HG03354 (cell line): Measurements from ENCODE around the gene ECE2.
"Not testable (repeated sequence)": the region's sequence is repeated elsewhere in the genome, so short reads cannot be mapped to it uniquely, and the experiment has no call there.

Experiments
- ATAC-seq: cut with Tn5 transposase; IDR thresholded peaks from one replicate; pipeline ENCODE4 v1.9.1; 2021; ENCODE audit warnings: mild to moderate bottlenecking; ENCODE audit not compliant: unreplicated experiment, poor library complexity, severe bottlenecking

The ECE2 gene

DNA sequence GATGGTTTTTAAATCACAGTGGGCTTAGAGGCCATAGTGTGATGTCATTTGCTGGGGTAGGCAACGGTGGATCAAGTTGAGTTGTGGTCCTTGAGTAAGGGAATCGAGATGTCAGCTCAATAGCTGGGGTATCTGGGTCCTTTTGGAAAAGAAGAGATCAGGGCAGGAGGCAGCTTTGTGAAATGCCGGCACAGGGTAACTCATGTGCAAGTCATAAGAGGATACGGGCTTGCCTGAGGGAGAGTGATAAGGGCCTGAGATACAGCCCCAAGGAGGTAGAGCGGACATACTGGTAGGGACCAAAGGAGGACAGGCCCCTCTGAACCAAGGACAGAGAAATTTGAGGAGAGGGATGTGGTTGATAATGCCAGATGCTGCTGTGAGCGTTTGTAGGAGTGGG is 57.4 kb downstream of the ECE2 start:
- no peak for ATAC-seq

DNA sequence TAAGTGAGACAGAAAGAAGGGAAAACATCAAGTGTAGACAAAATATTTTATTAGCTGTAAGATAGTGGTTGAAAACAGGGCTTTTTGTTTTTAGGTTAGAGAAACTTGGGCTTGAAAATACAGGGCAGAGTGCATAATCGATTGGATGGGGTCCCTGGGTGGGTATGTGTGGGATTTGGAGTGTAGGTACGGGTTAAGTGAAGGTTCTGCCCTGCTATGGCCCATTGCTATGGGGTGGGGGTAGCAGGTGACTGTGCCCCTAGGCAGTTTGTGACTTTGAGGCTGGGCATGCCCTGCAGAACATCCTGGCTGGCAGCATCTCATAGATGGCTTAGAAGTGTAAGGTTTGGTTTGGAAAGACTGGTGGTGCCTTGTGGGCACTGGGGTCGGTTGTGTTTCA is 57.9 kb downstream of the ECE2 start:
- ATAC-seq = no peak

DNA sequence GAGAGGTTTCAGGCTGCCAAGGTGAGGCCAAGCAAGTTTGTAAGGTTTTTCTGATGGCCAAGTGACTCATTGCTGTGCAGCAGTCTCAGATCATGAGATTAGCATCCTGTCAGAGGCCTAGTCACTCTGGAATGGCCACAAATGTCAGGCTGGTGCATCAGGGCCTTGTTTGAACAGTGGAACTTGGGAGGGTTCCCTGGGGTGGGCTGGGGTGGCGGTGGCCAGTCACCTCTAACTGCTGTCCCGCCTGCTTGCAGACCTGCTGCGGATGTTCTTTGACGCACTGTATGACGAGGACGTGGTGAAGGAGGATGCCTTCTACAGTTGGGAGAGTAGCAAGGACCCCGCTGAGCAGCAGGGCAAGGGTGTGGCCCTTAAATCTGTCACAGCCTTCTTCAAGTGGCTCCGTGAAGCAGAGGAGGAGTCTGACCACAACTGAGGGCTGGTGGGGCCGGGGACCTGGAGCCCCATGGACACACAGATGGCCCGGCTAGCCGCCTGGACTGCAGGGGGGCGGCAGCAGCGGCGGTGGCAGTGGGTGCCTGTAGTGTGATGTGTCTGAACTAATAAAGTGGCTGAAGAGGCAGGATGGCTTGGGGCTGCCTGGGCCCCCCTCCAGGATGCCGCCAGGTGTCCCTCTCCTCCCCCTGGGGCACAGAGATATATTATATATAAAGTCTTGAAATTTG is 58.8 kb downstream of the ECE2 start:
- no peak for ATAC-seq

DNA sequence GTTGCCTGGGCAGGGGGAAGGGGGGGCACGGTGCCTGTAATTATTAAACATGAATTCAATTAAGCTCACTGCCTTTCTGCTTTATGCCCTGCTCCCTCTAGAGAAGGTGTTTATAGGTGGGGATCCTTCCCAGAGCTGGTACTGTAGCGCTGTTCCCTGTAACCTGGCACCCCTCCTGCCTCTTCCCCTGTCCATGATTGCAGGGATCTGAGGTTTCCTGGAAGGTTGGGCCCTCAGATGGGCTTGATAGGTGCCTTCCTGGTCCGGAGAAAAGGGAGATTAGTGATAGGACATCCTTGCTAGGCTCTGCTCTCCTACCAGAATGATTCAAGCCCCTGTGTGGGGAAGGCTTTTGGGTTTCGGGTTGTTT is 59.5 kb downstream of the ECE2 start:
- ATAC-seq = peak; percentile 6

DNA sequence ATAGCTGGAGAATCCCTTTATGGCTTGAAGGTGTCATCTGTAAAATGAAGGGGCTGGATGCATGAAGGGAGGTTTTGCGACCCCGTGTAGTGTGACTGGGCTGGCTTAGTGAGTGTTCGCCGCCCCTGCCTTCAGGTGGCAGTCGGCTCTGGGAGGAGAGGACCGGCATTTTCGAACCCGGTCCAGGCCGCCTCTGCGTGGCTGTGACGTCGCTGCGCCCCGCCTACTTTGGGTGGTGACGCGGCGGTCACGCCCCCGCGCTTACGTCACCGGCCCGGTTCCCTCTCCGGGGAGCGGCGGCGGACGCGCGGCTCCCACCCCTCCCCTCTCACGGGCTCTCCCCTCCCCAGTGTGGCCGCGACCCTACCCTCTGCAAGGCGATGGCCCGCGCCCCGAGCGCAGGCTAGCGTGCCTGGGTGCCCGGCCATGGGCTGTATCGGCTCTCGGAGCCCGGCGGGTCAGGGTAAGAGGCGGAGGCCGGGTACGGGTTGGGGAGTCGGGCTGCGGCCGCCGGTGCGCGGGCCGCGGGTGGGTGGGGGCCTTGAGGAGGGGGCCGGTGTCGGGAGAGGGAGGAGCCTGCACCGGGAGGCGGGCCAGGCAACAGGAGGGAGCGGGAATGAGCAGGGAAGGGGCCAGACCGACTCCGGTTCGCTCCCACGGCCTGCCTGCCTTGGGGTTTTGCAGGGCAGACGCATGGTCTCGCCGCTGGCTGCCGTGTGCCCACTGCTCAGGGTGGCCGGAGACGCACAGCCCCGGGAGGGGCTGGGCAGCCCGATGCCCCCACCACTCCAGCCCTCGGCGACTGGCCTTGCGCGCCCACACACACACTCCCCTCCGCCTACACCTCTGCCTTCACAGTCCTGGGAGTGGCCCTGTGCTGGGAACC is 60.1 kb downstream of the ECE2 start:
- peak; percentile 77 for ATAC-seq

DNA sequence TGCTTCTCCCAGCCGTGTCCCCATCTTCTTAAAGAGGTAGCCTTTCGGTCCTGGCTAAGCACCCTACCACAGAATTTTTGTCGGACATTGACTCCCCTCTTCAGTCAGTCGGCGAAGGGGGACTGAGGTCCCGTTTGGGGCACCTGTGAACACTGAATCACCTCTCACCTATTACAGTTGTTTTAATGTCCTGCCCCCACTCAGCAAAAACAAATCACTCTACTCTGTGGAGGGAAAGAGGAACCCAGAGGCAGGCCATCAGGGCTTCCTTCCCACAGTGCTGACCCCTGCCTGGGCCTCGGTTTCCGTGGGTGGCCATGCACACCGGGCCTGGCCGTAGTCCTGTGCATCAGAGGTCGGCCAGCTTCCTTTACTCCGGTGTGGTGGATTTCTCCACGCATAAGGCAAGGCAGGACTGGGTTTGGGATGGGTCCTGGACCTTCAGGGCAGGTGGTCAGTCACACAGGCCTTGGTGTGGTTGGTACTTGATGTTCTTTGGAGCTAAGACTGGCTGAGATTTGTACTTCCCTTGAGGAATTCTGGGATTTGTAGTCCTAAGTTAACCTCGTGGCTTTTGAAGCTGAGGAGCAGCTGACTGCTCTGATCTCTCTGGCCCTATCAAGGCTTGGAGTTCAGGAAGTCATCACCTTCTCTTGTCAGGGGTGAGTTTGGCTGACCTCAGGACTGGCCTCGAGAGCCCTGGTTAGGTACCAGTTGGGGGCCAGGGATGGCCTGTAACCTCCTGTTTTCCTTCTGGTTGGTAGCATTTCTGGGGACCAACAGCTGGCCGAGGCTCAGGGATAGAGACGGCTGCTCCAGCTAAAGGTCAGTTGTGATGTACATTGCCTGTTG is 61.0 kb downstream of the ECE2 start:
- ATAC-seq = peak; percentile 2

DNA sequence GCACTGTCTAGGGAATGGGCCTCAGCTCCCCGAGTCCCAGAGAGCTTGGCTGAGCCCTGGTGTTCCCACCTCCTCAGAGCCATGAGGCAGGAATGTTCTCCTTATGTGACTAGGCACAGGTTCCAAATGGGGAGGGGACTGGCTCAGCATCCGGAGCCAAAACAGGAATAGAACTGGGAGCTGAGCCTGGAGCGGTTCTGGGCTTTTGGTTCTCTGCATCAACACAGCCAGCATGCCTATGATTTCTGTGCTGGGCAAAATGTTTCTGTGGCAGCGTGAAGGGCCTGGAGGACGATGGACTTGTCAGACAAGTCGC is 61.5 kb downstream of the ECE2 start, which contains the start of gene FAM131A:
TSS of gene FAM131A (plus strand) at position 202 of the 316 bp plus-strand sequence. CDS start at position 233, 31 bp downstream.
- no peak for ATAC-seq

DNA sequence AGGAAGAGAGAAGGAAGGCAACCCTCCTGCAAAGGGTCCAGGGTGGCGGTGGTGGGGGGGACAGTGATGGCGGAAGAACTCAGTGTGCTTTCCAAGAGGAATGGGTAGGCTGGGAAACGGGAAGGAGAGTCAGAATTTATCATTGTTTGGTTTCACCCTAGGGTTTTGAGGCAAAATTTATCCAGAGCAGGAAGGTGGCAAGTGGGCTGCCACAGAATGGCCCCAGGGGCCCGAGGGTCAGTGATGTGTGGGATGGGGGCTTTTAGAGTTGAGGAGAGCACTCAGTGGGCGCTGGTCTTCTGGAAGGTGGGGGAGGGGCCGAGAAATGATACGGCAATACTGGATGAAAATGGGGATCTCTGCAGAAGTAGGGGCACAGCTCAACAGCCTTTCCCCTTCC is 62.2 kb downstream of the ECE2 start:
- ATAC-seq = no peak

DNA sequence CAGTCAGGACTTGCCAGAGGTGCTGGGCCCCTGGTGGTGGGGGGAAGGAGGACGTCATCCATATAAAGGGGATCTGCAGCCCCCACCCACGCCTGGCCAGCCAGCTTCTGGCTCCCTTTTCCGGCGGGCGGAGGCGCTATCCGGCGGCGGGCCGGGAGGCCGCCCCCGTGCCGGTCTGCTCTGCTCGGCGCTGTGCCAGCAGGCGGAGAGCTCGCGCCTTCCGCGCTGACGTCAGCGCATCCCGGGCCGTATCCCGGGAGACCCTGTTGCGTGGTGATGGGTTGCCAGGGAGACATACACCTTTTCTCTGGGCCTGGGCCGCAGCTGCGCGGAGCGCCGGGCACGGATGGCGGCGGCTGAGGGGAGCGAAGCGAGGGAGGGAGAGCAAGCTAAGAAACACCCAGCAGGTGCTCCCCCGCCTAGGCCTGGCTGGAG is 62.7 kb downstream of the ECE2 start:
- ATAC-seq = no peak

DNA sequence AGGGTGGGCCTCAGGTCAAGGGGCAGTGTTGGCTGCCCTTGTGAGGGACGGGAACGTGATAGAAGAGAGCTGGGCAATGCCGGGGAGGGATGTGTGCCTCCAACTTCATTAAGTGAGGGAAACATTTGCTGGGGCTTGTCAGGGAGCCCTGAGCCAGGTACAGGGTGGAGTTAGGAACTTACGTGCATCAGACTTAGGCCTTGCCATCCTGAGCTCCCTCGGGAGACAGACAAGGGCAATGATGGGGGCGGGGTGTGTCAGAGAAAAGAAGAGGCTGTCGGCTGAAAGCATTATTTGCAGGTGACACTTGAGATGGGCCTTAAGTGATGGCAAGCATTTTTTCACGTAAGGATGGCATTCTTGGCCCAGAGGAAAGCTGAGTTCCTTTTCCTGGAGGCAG is 63.2 kb downstream of the ECE2 start:
- ATAC-seq = no peak

DNA sequence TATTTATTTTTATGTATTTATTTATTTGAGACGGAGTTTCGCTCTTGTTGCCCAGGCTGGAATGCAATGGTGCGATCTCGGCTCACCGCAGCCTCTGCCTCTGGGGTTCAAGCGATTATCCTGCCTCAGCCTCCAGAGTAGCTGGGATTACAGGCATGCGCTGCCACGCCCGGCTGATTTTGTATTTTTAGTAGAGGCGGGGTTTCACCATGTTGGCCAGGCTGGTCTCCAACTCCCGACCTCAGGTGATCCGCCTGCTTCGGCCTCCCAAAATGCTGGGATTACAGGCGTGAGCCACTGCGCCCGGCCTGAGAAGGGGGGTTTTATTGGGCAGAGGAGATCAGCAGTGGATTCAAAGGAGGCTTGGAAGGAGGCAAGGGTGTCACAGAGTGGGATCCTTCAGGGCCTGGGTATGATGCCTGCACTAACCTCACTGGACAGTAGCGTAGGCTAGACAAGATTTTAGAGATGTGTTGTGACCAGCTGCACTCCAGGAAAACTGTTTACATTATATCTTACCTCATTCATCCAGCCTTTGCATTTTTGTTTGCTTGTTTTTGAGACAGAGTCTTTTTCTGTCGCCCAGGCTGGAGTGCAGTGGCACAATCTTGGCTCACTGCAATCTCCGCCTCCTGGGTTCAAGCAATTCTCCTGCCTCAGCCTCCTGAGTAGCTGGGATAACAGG is 63.8 kb downstream of the ECE2 start:
- not testable (repeated sequence) for ATAC-seq

DNA sequence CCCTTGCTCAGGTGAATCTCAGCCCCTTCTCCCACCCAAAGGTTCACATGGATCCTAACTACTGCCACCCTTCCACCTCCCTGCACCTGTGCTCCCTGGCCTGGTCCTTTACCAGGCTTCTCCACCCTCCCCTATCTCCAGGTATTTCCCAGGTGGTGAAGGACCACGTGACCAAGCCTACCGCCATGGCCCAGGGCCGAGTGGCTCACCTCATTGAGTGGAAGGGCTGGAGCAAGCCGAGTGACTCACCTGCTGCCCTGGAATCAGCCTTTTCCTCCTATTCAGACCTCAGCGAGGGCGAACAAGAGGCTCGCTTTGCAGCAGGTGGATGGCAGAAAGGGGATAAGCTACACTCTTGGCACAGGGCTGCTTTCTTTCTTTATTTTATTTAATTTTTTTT is 66.1 kb downstream of the ECE2 start:
- no peak for ATAC-seq
